GM19043 (cell line): ENCODE measurements around the gene SPRR2D.
"Not testable (repeated sequence)": the region's sequence is repeated elsewhere in the genome, so short reads cannot be mapped to it uniquely, and the experiment has no call there.

ENCODE experiments used
- ATAC-seq: cut with Tn5 transposase; IDR thresholded peaks from one replicate; pipeline ENCODE4 v1.9.1; 2021; ENCODE audit warnings: low read depth; ENCODE audit not compliant: unreplicated experiment

The SPRR2D gene

DNA sequence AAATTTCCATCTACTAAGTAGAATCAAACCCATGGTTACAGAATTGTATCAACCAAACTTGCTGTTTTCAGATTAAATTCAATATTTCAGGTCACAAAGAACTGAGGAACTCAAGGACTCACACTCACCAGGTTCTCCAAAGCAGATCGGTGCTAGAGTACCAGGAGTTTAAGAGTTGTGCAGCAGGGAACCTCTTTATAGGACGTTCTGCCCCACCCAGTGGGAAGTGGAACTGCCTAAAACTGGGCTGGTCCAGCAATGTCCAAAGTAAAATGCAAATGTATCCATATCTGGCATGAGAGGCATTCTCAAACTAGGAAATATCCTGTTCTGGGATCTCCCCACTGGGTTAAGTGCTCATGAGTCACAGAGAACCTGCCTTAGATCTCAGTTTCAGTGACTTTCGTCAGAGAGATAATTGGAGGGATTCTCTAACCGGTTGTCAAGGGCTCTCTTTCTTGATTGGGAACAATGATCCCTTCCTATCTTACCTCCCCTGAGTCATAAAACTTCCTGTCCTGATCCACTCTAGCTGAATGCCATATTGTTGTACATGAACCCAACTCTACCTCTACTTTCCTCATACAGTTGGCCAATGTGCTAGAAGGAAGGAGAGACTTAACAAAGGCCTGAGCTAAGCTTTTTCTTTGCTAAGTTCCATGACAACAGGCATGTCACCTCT lies at the start of gene SPRR2D:
Gene SPRR2D (minus strand): TSS at position 171 of the 682 bp plus-strand sequence. CDS start 774 bp downstream, outside the sequence.
- no peak for ATAC-seq

- no peak for ATAC-seq
Observed at GRCh38 chr1:153087652-153088051, 46.7 kb upstream of the SPRR2D start.

DNA sequence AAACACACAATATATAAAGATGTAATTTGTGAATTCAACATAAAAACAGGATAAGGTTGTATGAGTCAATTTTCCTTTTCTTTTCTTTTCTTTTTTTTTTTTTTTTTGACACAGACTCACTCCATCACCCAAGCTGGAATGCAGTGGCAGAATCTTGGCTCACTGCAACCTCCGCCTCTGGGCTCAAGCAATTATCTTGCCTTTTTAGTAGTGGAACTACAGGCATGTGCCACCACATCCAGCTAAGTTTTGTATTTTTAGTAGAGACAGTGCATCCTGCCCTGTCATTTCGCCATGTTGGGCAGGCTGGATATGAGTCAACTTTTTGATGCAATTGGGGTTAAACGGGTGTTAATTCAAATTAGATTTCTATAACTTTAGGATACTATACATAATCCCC lies 40.8 kb upstream of the SPRR2D start:
- no peak for ATAC-seq

DNA sequence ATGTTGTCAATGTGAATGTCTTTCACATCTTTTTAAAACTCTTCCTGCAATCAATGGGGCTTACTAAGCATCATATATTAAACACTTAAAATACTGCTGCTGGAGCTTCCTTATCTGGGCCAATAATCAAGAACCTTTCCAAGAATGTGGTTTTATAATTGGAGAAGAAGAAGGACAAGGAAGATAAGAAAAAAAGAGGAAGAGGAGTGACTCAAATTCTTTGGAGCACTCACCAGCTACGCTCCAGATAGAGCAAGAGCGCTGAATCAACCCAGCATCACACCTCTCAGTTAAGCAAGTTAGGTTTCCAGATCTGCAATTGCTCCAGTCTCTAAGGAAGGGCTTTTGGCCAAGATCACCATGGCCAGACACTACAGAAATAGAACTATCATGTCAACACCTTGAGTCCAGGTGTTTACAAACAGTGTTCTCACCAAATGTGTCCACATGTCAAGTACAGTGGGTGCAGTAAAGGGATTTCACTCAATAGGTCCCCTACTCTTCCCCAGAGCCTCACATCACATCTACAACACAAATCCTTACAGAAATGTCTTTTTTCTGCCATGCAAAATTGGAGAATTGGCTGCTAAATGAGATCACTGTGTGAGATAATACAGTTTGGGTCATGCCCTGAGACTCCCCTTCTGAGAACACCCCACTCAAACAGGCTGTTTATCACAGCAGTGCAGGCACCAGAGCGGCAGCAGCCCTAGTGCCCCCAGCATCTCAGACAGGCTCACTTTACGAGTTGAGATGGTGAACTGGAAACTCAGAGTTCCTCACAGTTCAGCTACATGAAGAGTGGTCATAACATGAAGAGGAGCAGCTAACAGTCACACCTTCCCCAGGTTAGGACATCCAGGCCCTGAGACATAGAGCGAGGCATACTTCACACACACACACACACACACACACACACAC lies 32.1 kb upstream of the SPRR2D start:
- ATAC-seq = no peak

DNA sequence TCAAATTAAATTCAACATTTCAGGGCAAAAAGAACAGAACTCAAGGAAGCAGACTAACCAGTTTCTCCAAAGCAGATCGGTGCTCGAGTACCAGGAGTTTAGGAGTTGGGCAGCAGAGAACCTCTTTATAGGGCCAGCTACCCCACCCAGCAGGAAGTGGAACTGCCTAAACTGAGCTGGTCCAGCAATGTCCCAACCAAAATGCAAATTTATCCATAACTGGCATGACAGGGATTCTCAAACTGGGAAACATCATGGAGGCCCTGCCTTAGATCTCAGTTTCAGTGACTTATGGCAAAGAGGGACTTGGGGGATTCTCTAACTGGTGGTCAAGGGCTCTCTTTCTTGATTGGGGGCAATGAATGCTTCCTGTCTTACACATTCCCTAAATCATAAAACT lies 30.6 kb upstream of the SPRR2D start, which contains the start of gene SPRR2B:
Gene SPRR2B (minus strand): TSS at position 101 of the 400 bp plus-strand sequence. CDS start 772 bp downstream, outside the sequence.
- ATAC-seq = no peak

DNA sequence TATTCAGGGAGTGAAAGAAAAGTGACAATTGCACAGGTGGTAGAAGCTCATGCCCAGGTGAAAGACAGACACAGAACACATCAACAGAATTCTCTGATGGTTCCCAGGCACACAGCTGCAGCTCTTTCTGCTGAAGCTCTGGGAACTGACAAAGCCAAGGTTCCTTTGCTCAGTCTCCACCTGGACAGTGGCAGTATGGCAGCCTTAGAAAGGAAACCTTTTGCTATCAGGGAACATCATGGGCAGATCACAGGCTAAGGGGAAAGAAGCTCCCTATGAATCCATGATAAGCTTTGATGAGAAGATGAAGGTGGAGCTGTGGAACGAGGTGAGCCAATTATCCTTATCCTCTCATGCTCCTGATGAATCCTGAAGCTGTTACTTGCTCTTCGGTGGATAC lies 29.3 kb upstream of the SPRR2D start:
- ATAC-seq = no peak

- ATAC-seq = no peak
Observed at GRCh38 chr1:153058826-153059784, 18.2 kb upstream of the SPRR2D start.

DNA sequence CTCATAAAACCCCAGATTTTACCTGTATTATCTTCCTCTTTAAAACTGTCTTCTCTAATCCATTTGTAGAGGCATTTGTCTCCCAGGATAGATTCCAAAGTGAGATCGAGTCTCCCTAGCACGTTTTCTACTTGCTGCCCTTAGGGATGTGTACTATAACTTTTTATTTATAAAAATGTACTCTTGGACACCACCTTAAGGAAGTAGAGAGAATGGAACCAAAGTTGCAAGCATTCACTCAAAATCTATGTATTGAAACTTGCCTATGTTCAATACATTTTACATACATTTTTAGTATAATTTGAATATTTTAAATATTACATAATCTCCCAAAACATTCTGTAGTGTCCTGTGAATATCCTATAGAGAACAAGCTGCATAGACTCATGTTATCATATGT lies 17.2 kb upstream of the SPRR2D start:
- no peak for ATAC-seq

DNA sequence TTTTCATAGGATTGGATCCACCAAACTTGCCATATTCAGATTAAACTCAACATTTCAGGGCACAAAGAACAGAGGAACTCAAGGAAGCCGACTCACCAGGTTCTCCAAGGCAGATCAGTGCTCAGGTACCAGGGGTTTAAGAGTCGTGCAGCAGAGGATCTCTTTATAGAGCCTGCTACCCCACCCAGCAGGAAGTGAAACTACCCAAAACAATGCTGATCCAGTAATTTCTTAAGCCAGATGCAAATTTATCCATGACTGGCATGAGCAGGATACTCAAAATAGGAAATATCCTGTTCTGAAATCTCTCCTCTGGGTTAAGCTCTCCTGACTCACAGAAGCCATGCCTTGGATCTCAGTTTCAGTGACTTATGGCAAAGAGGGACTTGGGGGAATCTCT lies 16.5 kb upstream of the SPRR2D start, which contains the start of gene SPRR2A:
Gene SPRR2A (minus strand): TSS at position 138 of the 400 bp plus-strand sequence. CDS start 777 bp downstream, outside the sequence.
- ATAC-seq = no peak

DNA sequence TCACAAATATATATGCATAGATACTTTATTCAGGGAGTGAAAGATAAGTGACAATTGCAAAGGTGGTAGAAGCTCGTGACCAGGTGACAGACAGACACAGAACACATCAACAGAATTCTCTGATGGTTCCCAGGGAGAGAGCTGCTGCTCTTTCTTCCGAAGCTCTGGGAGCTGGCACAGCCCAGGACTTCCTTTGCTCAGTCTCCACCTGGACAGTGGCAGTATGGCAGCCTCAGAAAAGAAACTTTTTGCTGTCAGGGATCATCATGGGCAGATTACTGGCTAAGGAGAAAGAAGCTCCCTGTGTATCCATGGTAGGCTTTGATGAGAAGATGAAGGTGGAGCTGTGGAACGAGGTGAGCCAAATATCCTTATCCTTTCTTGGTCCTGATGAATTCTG lies 15.2 kb upstream of the SPRR2D start:
- not testable (repeated sequence) for ATAC-seq

GRCh38 chr1:153049211-153049610 lies 8.3 kb upstream of the SPRR2D start:
- ATAC-seq = no peak

GRCh38 chr1:153035211-153035610 lies 5.7 kb downstream of the SPRR2D start:
- ATAC-seq = no peak

GRCh38 chr1:153032677-153033308 lies 8.1 kb downstream of the SPRR2D start:
- no peak for ATAC-seq

- ATAC-seq = no peak
Observed at GRCh38 chr1:153032073-153032472, 8.8 kb downstream of the SPRR2D start.

DNA sequence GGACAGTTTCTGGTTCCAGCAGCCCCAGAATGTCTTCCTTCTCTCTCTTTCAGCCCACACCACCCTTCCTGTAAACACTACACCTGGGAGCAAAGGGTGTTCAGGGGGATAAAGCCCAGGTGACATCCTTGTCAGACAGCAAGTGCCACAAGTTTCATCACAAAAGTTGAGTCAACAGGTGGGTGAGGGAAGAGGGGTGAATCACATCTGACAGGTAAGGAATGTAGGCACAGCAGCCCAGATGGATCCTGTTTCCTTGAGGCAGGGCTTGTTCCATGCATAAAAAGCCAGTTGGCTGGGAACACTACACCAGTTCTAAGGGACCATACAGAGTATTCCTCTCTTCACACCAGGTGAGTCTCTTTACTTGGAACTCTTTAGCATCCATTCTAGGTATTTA lies 10.0 kb downstream of the SPRR2D start, which contains the start of gene SPRR1B:
Gene SPRR1B (plus strand): TSS at position 309 of the 400 bp plus-strand sequence. CDS start 1,143 bp downstream, outside the sequence.
- ATAC-seq = no peak

DNA sequence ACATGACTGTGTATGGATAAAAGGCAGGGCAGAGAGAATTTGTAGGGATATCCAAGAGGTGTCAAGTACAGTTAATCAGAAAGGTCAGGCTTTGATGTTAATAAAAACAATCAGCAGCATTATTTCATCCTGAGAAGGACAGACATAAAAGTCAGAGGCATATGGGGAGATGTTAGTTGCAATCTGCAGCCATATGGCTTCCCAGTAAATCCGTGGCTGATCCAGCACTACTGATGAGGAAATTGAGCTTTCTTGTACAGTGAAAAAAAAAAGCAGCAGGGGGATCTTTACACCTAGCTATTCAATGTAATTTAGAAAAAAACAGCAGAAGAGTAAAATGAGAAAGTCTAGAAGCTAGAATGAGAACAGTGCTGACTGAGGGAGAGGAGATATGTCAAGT lies 12.2 kb downstream of the SPRR2D start:
- ATAC-seq = no peak

DNA sequence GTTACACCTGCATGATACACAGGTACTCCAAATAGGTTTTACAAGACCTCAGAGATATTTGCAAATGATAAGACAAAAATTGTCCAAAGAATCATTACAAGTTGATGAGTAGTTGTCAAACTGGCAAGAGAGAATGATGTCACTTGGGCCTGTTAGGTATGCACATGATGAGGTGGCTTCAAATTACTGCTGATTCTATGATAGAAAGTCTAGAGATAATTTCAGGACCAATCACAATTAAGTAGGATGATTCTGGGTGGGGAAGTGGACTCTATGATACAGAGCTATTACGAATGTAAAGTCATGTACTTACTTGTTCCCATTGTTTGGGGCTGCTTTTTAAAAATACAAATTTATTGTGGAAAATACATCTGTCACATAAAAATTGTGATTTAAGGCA lies 15.1 kb downstream of the SPRR2D start:
- no peak for ATAC-seq

DNA sequence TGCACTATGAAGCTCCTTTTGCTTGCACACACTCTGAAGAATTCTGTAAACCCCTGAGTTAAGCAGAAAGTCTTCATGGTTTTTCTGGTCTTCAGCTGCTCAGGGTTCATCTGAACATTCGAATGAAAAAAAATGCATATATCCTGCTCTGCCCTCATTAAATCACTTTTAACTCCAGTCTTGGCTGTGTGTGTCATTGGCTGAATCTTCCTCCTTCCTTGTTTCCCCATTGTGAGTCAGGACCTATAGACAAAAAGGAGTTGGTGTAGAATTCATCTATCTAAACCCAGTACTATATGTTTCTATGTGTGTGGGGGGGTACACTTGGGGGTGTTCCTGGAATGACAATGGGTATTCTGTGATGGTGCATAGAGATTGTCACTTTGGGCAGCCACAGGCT lies 16.5 kb downstream of the SPRR2D start:
- no peak for ATAC-seq

GRCh38 chr1:153023109-153023508 lies 17.8 kb downstream of the SPRR2D start:
- ATAC-seq = no peak

DNA sequence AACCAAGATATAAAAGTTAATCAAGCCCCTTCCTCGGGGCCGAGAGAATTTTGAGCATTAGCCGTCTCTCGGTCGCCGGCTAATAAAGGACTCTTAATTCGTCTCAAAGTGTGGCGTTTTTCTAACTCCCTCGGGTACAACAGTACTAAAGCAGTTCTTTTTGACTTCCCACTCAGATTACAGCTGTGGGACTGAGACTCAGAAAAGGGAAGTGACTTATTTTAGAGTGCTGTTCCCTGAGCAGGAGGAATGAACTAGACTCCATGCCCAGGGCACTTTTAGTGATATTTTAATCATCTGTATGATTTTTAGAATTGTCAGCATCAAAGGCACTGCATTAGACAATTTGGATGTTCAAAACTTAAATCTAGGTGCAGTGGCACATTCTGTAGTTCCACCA lies 18.6 kb downstream of the SPRR2D start:
- ATAC-seq = not testable (repeated sequence)
